SK-N-SH treated with all-trans-retinoic acid at 6 μM for 48 hours (cell line): ENCODE data around the gene MEIS1.
A peak's percentile ranks its signal among the peaks of the same experiment; 100 is the strongest.

Experiments used
- ATAC-seq: fragments of 200-7000 bp; cut with Tn5 transposase; 3 replicates; pipeline ENCODE4 v1.9.1; 2020; ENCODE audit warnings: mild to moderate bottlenecking, moderate library complexity
- ARNTL ChIP-seq: fragments of 450-650 bp; formaldehyde crosslinking; IDR thresholded peaks from 2 replicates; pipeline ENCODE4 v1.5.0; 2020; ENCODE audit warnings: low read depth, mild to moderate bottlenecking, moderate library complexity, borderline replicate concordance
- BACH2 ChIP-seq: fragments of 250-450 bp; sonication (Bioruptor Pico); IDR thresholded peaks from 2 replicates; pipeline ENCODE4 v1.9.0; 2021; ENCODE audit warnings: mild to moderate bottlenecking, borderline replicate concordance
- CREB5 ChIP-seq: fragments of 250-450 bp; sonication (Bioruptor Pico); IDR thresholded peaks from 2 replicates; pipeline ENCODE4 v1.5.1; 2020; ENCODE audit warnings: low read depth, mild to moderate bottlenecking, moderate library complexity
- ESRRG ChIP-seq: fragments of 250-450 bp; sonication (Bioruptor Pico); IDR thresholded peaks from 2 replicates; pipeline ENCODE4 v1.6.1; 2021; ENCODE audit warnings: mild to moderate bottlenecking
- GLIS3 ChIP-seq: fragments of 250-450 bp; sonication (Bioruptor Pico); IDR thresholded peaks from 2 replicates; pipeline ENCODE4 v1.5.0; 2020; ENCODE audit warnings: mild to moderate bottlenecking, moderate library complexity
- ISL1 ChIP-seq: fragments of 250-450 bp; sonication (Bioruptor Pico); IDR thresholded peaks from 2 replicates; pipeline ENCODE4 v2.1.2; 2022; ENCODE audit warnings: mild to moderate bottlenecking, moderate library complexity
- PATZ1 ChIP-seq: fragments of 250-450 bp; sonication (Bioruptor Pico); IDR thresholded peaks from 2 replicates; pipeline ENCODE4 v1.8.0; 2020; ENCODE audit warnings: mild to moderate bottlenecking, moderate library complexity, borderline replicate concordance
- PPARA ChIP-seq: fragments of 250-450 bp; sonication (Bioruptor Pico); IDR thresholded peaks from 2 replicates; pipeline ENCODE4 v1.5.0; 2020; ENCODE audit warnings: mild to moderate bottlenecking, borderline replicate concordance
- TCF4 ChIP-seq: fragments of 250-450 bp; sonication (Bioruptor Pico); IDR thresholded peaks from 2 replicates; pipeline ENCODE4 v1.8.0; 2021; ENCODE audit warnings: mild to moderate bottlenecking, moderate library complexity, borderline replicate concordance
- ZC3H10 ChIP-seq: fragments of 250-450 bp; sonication (Bioruptor Pico); IDR thresholded peaks from 2 replicates; pipeline ENCODE4 v1.5.1; 2021; ENCODE audit warnings: mild to moderate bottlenecking, moderate library complexity
- ZFP3 ChIP-seq: fragments of 250-450 bp; sonication (Bioruptor Pico); IDR thresholded peaks from 2 replicates; pipeline ENCODE4 v1.5.0; 2020; ENCODE audit warnings: mild to moderate bottlenecking, moderate library complexity
- ZNF70 ChIP-seq: fragments of 450-650 bp; formaldehyde crosslinking; IDR thresholded peaks from 2 replicates; pipeline ENCODE4 v1.5.0; 2020; ENCODE audit warnings: mild to moderate bottlenecking, moderate library complexity
- ZNF8 ChIP-seq: fragments of 450-650 bp; formaldehyde crosslinking; IDR thresholded peaks from 2 replicates; pipeline ENCODE4 v1.5.0; 2020; ENCODE audit warnings: mild to moderate bottlenecking, moderate library complexity
- TF ChIP-seq, protein P1 (sequence below): fragments of 250-450 bp; sonication (Bioruptor Pico); IDR thresholded peaks from 2 replicates; pipeline ENCODE4 v1.5.1; 2021; ENCODE audit warnings: mild to moderate bottlenecking, moderate library complexity

MEIS1 gene

DNA sequence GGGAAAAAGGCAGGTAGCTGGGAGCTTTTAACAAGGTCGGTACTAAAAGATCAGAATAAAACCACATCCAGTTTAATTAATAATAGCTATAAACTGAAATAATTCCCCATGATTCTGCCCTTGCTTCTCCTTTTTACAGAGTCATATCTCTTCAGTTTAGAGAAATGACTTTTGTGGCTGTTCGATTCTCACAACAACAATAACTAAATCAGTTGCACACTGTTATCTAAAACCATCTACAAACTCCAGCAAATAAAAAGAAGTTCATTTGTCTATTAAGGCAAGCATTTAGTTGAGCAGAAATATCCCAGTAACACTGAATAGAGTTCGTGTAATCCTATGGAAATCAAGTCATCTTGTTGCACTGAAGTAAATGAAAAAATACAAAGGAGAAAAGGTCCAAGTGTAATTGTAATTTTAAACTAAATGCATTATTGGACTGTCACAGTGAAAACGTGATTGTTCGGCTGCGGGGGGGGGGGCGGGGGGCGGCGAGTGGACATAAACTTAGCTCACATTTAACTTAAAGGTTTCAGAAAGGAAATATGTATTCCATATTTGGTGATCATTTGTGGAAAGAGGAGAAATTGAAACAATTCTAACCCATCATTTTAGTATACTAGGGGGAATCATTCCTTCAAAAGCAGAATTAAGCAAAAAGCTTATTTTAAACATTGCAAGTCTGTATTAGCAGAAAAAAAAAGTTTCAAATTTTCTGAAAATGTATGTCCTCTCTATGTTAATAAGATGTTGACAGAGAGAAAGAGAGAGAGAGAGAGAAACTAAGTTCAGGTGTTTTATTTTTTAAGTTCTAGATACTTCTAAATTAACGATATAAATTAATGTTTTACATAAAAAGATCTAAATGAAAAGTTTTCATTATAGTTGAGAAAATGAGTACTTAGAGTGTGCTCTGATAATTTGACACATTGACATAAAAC is 144.5 kb downstream of the MEIS1 start:
- ATAC-seq: no peak
- no peak for TF ChIP-seq BACH2 (CRISPR knock-in tag)
- TF ChIP-seq ZC3H10: no peak
- no peak for TF ChIP-seq PPARA (CRISPR knock-in tag)
- TF ChIP-seq ARNTL (CRISPR knock-in tag): no peak
- no peak for TF ChIP-seq ZNF70
- no peak for TF ChIP-seq CREB5

- no peak for TF ChIP-seq ZFP3
- TF ChIP-seq TCF4: no peak
- TF ChIP-seq ZNF8 (CRISPR knock-in tag): no peak
- TF ChIP-seq ZC3H10: no peak
- TF ChIP-seq ISL1: no peak
- TF ChIP-seq PATZ1 (CRISPR knock-in tag): no peak
- ATAC-seq: no peak
Observed at GRCh38 chr2:66580166-66581049, 145.5 kb downstream of the MEIS1 start.

DNA sequence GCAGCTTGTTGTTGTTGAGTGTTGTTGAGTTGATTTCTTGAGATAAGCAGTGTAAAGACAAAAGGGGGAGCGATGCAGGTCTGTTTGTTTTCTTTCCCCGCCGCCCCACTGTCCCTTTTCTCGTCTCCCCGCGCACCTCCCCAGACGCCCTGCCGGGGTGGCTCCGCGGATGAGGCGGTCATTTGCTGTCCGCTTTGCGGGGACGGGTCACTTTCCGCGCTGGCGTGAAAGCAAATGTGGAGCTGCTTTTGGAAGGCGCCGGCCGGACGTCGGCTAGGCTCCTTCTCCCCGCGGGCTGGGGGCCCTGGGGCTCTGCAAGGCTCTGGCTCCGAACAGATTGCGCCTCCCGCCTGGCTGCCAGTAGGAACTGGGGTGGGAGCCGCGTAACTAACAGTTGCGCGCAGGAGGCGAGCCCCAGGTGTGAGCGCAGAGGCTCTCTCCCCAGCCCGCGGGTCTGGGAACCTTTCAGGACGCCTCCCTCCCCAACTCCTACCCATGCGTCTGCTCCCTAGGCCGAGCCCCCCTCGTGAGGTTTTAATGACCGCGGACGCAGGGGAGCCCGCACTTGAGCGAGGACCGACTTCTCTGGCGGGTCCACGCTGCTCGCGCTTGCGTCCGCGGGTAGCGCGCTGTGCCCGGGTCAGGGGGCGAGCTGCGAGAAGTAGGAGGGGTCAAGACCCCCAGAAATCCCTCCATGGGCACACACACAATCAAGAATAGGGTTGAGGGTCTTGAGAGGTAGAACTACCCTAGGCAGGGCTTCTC is 146.6 kb downstream of the MEIS1 start:
- peak; percentile 6; the same call in 2 of the 3 replicates for ATAC-seq
- no peak for TF ChIP-seq CREB5
- TF ChIP-seq ZFP3: peak; percentile 91

DNA sequence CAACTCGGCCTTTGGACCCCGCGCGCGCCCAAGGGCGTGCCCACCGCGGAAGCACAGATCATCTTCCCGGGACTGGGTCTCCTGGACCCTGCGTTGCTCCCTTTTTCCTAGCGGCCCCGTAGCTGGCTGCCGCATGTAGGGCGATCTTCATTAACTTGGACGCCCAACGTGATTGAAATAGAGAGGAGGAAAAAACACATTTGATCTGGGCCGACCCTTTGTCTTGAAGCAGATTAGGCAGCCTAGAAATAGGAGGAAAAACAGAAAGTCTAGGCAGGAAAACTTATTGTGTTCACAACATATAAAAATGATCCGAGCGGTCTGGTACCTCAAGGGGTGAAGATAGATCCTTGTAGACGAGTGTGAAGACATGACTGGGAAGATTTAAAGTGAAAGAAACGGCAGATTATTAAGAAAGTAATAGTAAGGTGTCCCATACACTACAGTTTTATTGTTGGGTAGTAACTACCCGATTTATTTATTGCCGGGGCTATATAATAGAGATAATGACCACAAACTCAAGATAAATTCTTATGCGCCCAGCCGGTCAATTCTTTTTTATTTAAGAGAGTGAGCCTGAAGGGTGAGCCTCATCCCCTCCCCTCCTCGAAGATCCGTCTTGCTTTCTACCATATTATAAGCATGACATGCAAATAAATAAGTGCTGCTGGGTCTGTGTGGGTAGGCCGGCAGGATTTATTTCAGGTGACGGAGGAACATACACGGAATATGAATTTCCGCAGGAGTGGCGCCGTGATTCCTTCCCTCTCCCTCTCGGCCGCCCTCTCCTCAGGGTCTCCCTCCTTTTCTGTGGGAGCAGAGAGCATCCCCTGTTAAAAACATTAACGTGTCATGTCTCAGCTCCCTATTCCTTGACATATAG is 147.4 kb downstream of the MEIS1 start:
- no peak; the same call in 2 of the 3 replicates for ATAC-seq
- TF ChIP-seq, protein P1, sequence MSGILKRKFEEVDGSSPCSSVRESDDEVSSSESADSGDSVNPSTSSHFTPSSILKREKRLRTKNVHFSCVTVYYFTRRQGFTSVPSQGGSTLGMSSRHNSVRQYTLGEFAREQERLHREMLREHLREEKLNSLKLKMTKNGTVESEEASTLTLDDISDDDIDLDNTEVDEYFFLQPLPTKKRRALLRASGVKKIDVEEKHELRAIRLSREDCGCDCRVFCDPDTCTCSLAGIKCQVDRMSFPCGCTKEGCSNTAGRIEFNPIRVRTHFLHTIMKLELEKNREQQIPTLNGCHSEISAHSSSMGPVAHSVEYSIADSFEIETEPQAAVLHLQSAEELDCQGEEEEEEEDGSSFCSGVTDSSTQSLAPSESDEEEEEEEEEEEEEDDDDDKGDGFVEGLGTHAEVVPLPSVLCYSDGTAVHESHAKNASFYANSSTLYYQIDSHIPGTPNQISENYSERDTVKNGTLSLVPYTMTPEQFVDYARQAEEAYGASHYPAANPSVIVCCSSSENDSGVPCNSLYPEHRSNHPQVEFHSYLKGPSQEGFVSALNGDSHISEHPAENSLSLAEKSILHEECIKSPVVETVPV (CRISPR knock-in tag): no peak
- TF ChIP-seq ESRRG (CRISPR knock-in tag) (no peak), ZFP3 (no peak), ARNTL (CRISPR knock-in tag) (no peak), GLIS3 (CRISPR knock-in tag) (no peak), ZC3H10 (no peak)
